H9 (cell line): ENCODE data around the gene HMX1. TPM values are rescaled to one million over a fixed set of nuclear protein-coding genes. Genes with fewer than 3 reads are reported as not detected.

Experiments
- DNase-seq: peaks from one replicate; pipeline ENCODE4 v3.0.0-alpha.2; 2017
- H2AFZ ChIP-seq: one replicate; pipeline ENCODE4 v1.6.1; 2013; ENCODE audit warnings: mild to moderate bottlenecking, low read length, control low read depth, moderate library complexity
- H2AK5ac ChIP-seq: 2 replicates; pipeline ENCODE4 v1.6.1; 2013; ENCODE audit warnings: low read length, control low read depth, mixed read lengths; ENCODE audit not compliant: insufficient read length
- H2BK120ac ChIP-seq: one replicate; pipeline ENCODE4 v1.6.1; 2013; ENCODE audit warnings: low read depth, mild to moderate bottlenecking, low read length, control low read depth, inconsistent platforms; ENCODE audit not compliant: poor library complexity, severe bottlenecking
- H2BK12ac ChIP-seq: 2 replicates; pipeline ENCODE4 v1.6.1; 2013; ENCODE audit warnings: low read length, control low read depth, mixed read lengths, low read depth; ENCODE audit not compliant: insufficient read length
- H2BK15ac ChIP-seq: 2 replicates; pipeline ENCODE4 v1.6.1; 2013; ENCODE audit warnings: low read depth, low read length, control low read depth
- H2BK20ac ChIP-seq: one replicate; pipeline ENCODE4 v1.6.1; 2013; ENCODE audit warnings: low read depth, mild to moderate bottlenecking, low read length, control low read depth, inconsistent platforms; ENCODE audit not compliant: poor library complexity, severe bottlenecking
- H2BK5ac ChIP-seq: 2 replicates; pipeline ENCODE4 v1.6.1; 2013; ENCODE audit warnings: low read length, control low read depth, mixed read lengths; ENCODE audit not compliant: insufficient read length
- H3K14ac ChIP-seq: 2 replicates; pipeline ENCODE4 v1.6.1; 2013; ENCODE audit warnings: low read length, control low read depth; ENCODE audit not compliant: insufficient read depth
- H3K18ac ChIP-seq: 2 replicates; pipeline ENCODE4 v1.6.1; 2013; ENCODE audit warnings: low read depth, mild to moderate bottlenecking, mixed read lengths, low read length, control low read depth; ENCODE audit not compliant: insufficient read length
- H3K23ac ChIP-seq: 2 replicates; pipeline ENCODE4 v1.6.1; 2013; ENCODE audit warnings: low read length, control low read depth, mixed read lengths, low read depth; ENCODE audit not compliant: insufficient read length
- H3K23me2 ChIP-seq: 2 replicates; pipeline ENCODE4 v1.6.1; 2013; ENCODE audit warnings: low read depth, mild to moderate bottlenecking, mixed read lengths, low read length, control low read depth; ENCODE audit not compliant: insufficient read length, poor library complexity, severe bottlenecking
- H3K27ac ChIP-seq: 2 replicates; pipeline ENCODE4 v1.5.1; 2013; ENCODE audit warnings: low read length, control low read depth, mixed read lengths, low read depth; ENCODE audit not compliant: insufficient read length
- H3K27me3 ChIP-seq: 2 replicates; pipeline ENCODE4 v1.6.1; 2013; ENCODE audit warnings: low read length, control low read depth, inconsistent platforms; ENCODE audit not compliant: insufficient read depth
- H3K4ac ChIP-seq: 2 replicates; pipeline ENCODE4 v1.6.1; 2013; ENCODE audit warnings: low read depth, mild to moderate bottlenecking, control low read depth, inconsistent platforms, low read length, moderate library complexity
- H3K4me1 ChIP-seq: 2 replicates; pipeline ENCODE4 v1.6.1; 2013; ENCODE audit warnings: low read length, control low read depth, inconsistent platforms; ENCODE audit not compliant: insufficient read depth
- H3K4me2 ChIP-seq: 2 replicates; pipeline ENCODE4 v1.6.1; 2013; ENCODE audit warnings: low read length, control low read depth, mixed read lengths; ENCODE audit not compliant: insufficient read length, insufficient read depth
- H3K56ac ChIP-seq: 2 replicates; pipeline ENCODE4 v1.6.1; 2013; ENCODE audit warnings: low read depth, mild to moderate bottlenecking, mixed read lengths, low read length, control low read depth; ENCODE audit not compliant: insufficient read length
- H3K79me1 ChIP-seq: 2 replicates; pipeline ENCODE4 v1.6.1; 2013; ENCODE audit warnings: low read depth, mild to moderate bottlenecking, moderate library complexity, low read length, control low read depth, inconsistent platforms; ENCODE audit not compliant: insufficient read depth, poor library complexity, severe bottlenecking
- H3K79me2 ChIP-seq: 2 replicates; pipeline ENCODE4 v1.6.1; 2013; ENCODE audit warnings: low read length, control low read depth, inconsistent platforms; ENCODE audit not compliant: insufficient read depth
- H3K9ac ChIP-seq: 2 replicates; pipeline ENCODE4 v1.6.1; 2013; ENCODE audit warnings: low read length, control low read depth, mixed read lengths; ENCODE audit not compliant: insufficient read length; ENCODE audit errors: extremely low read depth
- H3K9me3 ChIP-seq: one replicate; pipeline ENCODE4 v1.6.1; 2013; ENCODE audit warnings: low read depth, low read length, inconsistent platforms; ENCODE audit not compliant: control insufficient read depth
- H3T11ph ChIP-seq: one replicate; pipeline ENCODE4 v1.6.1; 2013; ENCODE audit warnings: mild to moderate bottlenecking, low read length, control low read depth, inconsistent platforms
- H4K20me1 ChIP-seq: one replicate; pipeline ENCODE4 v1.6.1; 2013; ENCODE audit not compliant: control insufficient read depth, insufficient read length, insufficient read depth
- H4K5ac ChIP-seq: 2 replicates; pipeline ENCODE4 v1.6.1; 2013; ENCODE audit warnings: low read depth, mild to moderate bottlenecking, mixed read lengths, low read length, control low read depth; ENCODE audit not compliant: insufficient read length
- H4K8ac ChIP-seq: replicated peaks from 2 replicates; pipeline ENCODE4 v1.6.1; 2013; ENCODE audit warnings: low read length, control low read depth, mixed read lengths, low read depth; ENCODE audit not compliant: insufficient read length
- H4K91ac ChIP-seq: 2 replicates; pipeline ENCODE4 v1.6.1; 2013; ENCODE audit warnings: low read depth, mild to moderate bottlenecking, moderate library complexity, mixed read lengths, low read length, control low read depth; ENCODE audit not compliant: insufficient read length
- H3K27ac Mint-ChIP-seq, 3 experiments: 2 replicates in 2 of 3; 3 replicates in 1 of 3; pipeline ENCODE4 v1.8.0; 2020 to 2021; ENCODE audit warnings: mixed read lengths in 3 of 3, mild to moderate bottlenecking in 1 of 3, moderate library complexity in 1 of 3
- H3K27me3 Mint-ChIP-seq: 2 replicates; pipeline ENCODE4 v1.8.0; 2021; ENCODE audit warnings: low read depth, mild to moderate bottlenecking, moderate library complexity, mixed read lengths
- H3K36me3 Mint-ChIP-seq, 3 experiments: 2 replicates in 2 of 3; 3 replicates in 1 of 3; pipeline ENCODE4 v1.8.0; 2020 to 2021; ENCODE audit warnings: low read depth in 3 of 3, mixed read lengths in 3 of 3; ENCODE audit not compliant: insufficient read depth in 1 of 3
- H3K4me1 Mint-ChIP-seq, 2 experiments: 2 replicates each; pipeline ENCODE4 v1.8.0; 2020; ENCODE audit warnings: mixed read lengths in 2 of 2
- H3K4me3 Mint-ChIP-seq, 2 experiments: 2 replicates in 1 of 2; 3 replicates in 1 of 2; pipeline ENCODE4 v1.8.0; 2020 to 2021; ENCODE audit warnings: mild to moderate bottlenecking in 2 of 2, mixed read lengths in 2 of 2, moderate library complexity in 1 of 2
- H3K9me3 Mint-ChIP-seq, 2 experiments: 2 replicates in 1 of 2; 3 replicates in 1 of 2; pipeline ENCODE4 v1.8.0; 2020; ENCODE audit warnings: mild to moderate bottlenecking in 2 of 2, mixed read lengths in 2 of 2, moderate library complexity in 1 of 2
- CTCF ChIP-seq: fragments of 200-600 bp; sonication (generic); conservative IDR thresholded peaks from 3 replicates; pipeline ENCODE4 v1.8.0; 2021; ENCODE audit warnings: antibody characterized with exemption, mild to moderate bottlenecking
- WGBS: extraction: QIAGEN DNeasy Blood & Tissue Kit; methylation state at CpG from one replicate; pipeline ENCODE4 v1.1.7; 2013; ENCODE audit warnings: missing lambda C conversion rate, low lambda C conversion rate, mixed read lengths; ENCODE audit not compliant: insufficient read length; ENCODE audit errors: extremely low coverage; 5-methylcytosine and 5-hydroxymethylcytosine counted together
- total RNA-seq: library from RNA; stranded (reverse); gene quantifications from 2 replicates; pipeline ENCODE4 v1.2.1, GENCODE V29; 2021

Gene HMX1
- total RNA-seq, 1 experiment from 2014 or later, result 0.26 TPM

- Histone ChIP-seq H4K91ac (no peak overlapping the region), H2AK5ac (no peak overlapping the region), H3K9ac (no peak overlapping the region), H2BK15ac (no peak overlapping the region), H3T11ph (no peak overlapping the region), H3K23ac (no peak overlapping the region), H3K9me3 (no peaks in the 10 kb centered on the region), H4K5ac (no peak overlapping the region), H3K18ac (no peak overlapping the region), H3K79me2 (no peaks in the 10 kb centered on the region), H3K4me2 (no peak overlapping the region), H3K27ac (no peak overlapping the region), H4K20me1 (no peaks in the 10 kb centered on the region), H3K23me2 (no peaks in the 10 kb centered on the region), H3K4me1 (no peaks in the 10 kb centered on the region), H3K27me3 (no peaks in the 10 kb centered on the region), H2BK20ac (no peak overlapping the region), H4K8ac (no peak overlapping the region), H3K4ac (no peak overlapping the region), H2BK5ac (no peak overlapping the region), H2BK120ac (no peak overlapping the region), H2AFZ (no peak overlapping the region), H3K14ac (no peak overlapping the region; the same call in 1 of the 2 replicates), H3K79me1 (no peaks in the 10 kb centered on the region), H3K56ac (no peak overlapping the region), H2BK12ac (no peak overlapping the region)
- H3K27ac Mint-ChIP-seq, result peak overlapping the region in 1 of 3 experiments; percentile 13; a peak in 1 of 7 replicates
- no peak overlapping the region for H3K4me3 Mint-ChIP-seq
- H3K27me3 Mint-ChIP-seq, result peaks cover 25% of the 10 kb centered on the region
- peaks cover 0 to 13% of the 10 kb centered on the region in 2 experiments; a peak in 4 of 5 replicates for H3K9me3 Mint-ChIP-seq
- no peak for TF ChIP-seq CTCF
- H3K4me1 Mint-ChIP-seq, result peaks cover 4 to 31% of the 10 kb centered on the region in 2 experiments
- no peaks in the 10 kb centered on the region; a peak in 1 of 7 replicates for H3K36me3 Mint-ChIP-seq
- no peak for DNase-seq
- WGBS, result no CpG with 5 or more reads among the region's 18 CpGs
Observed at GRCh38 chr4:8832113-8832915, 39.3 kb downstream of the HMX1 start.
